ENCODE measurements around the gene RASA3. TPM values are rescaled to one million over a fixed set of nuclear protein-coding genes. Genes with fewer than 3 reads are reported as not detected.

Gene RASA3
- total and polyA plus RNA-seq, 2 donors (not counting 3 experiments of a cell fraction or from before 2014, with no cell fraction given) = 26.5 to 53.8 TPM

GRCh38 chr13:114131583-114132418 lies 622 bp downstream of the RASA3 start:
- dilution Hi-C loops (cut with MboI; ENCODE audit: extremely low pct_ligation_motif_present, low sequenced_read_pairs) (no loop called here), intact Hi-C loops (cut with micrococcal nuclease) (loop anchor here (1.0 to 2.0 kb wide), 4 partner anchors 17 to 180 kb away; no protein-coding TSS in a partner anchor)
- DNase-seq (ENCODE audit: low read depth, low spot score) (no peak), FAIRE-seq (no peak)
- no peaks in the 10 kb centered on the region for H4K20me1 ChIP-seq (replicated peaks; ENCODE audit: control insufficient read depth, extremely low read depth, insufficient read depth, low read length)
- H3K4me2 ChIP-seq (ENCODE audit: insufficient read depth, low read length) = peak overlapping the region; percentile 66
- no peaks in the 10 kb centered on the region for H3K27me3 ChIP-seq (ENCODE audit: control insufficient read depth in 2 of 2, insufficient read depth in 2 of 2, low read length in 2 of 2)
- H3K9me3 ChIP-seq (replicated peaks; ENCODE audit: control insufficient read depth, insufficient read depth, low read length) = no peaks in the 10 kb centered on the region
- no peaks in the 10 kb centered on the region for H3K9me1 ChIP-seq (replicated peaks; ENCODE audit: control insufficient read depth, extremely low read depth, insufficient read depth, low read length)
- peak overlapping the region; percentile 31 to 86 (median 51) for H3K4me3 ChIP-seq (replicated peaks in 1 of 3; ENCODE audit: insufficient read depth in 1 of 3, low read depth in 1 of 3, low read length in 3 of 3)
- H3K4me1 ChIP-seq (ENCODE audit: control insufficient read depth, extremely low read depth, insufficient read depth, low read length) = peaks cover 43% of the 10 kb centered on the region
- H3K9ac ChIP-seq (replicated peaks; ENCODE audit: extremely low read depth, insufficient read depth, low read length) = peak overlapping the region; percentile 84
- TF ChIP-seq, protein P1, sequence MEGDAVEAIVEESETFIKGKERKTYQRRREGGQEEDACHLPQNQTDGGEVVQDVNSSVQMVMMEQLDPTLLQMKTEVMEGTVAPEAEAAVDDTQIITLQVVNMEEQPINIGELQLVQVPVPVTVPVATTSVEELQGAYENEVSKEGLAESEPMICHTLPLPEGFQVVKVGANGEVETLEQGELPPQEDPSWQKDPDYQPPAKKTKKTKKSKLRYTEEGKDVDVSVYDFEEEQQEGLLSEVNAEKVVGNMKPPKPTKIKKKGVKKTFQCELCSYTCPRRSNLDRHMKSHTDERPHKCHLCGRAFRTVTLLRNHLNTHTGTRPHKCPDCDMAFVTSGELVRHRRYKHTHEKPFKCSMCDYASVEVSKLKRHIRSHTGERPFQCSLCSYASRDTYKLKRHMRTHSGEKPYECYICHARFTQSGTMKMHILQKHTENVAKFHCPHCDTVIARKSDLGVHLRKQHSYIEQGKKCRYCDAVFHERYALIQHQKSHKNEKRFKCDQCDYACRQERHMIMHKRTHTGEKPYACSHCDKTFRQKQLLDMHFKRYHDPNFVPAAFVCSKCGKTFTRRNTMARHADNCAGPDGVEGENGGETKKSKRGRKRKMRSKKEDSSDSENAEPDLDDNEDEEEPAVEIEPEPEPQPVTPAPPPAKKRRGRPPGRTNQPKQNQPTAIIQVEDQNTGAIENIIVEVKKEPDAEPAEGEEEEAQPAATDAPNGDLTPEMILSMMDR (IDR thresholded peaks at IDR 0.05; ENCODE audit: extremely low read depth in 1 of 2, insufficient read depth in 1 of 2, low read depth in 1 of 2, low read length in 2 of 2) = no peak
- no peak for TF ChIP-seq POLR2A (IDR thresholded peaks at IDR 0.05; ENCODE audit: low read depth, low read length)
- no peak for TF ChIP-seq JUN (IDR thresholded peaks at IDR 0.05; ENCODE audit: borderline replicate concordance, insufficient read depth, insufficient read length, low read depth)
- TF ChIP-seq FOS (IDR thresholded peaks at IDR 0.05; ENCODE audit: borderline replicate concordance, insufficient read depth, low read length) = no peak
- no peak for TF ChIP-seq EZH2 (IDR thresholded peaks at IDR 0.05; ENCODE audit: borderline replicate concordance, low read depth, low read length, severe bottlenecking)
- peak; percentile 6 for TF ChIP-seq GATA2 (IDR thresholded peaks at IDR 0.05; ENCODE audit: insufficient read depth, insufficient read length, low read depth, low read length)
- CTCF ChIA-PET = interaction anchor here (0.6 to 1.6 kb wide), 3 partner anchors 13 to 66 kb away, joined by 3 to 8 read pairs (median 5); no protein-coding TSS in a partner anchor
- TSS peak; percentile 54 for BruUV-seq (replicated peaks)
- peak overlapping the region; percentile 87 for H3K27ac ChIP-seq (ENCODE audit: insufficient read depth, low read depth, low read length)
- no peak overlapping the region for H2AFZ ChIP-seq (ENCODE audit: low read depth, low read length)
- peaks cover 48% of the 10 kb centered on the region for H3K79me2 ChIP-seq (ENCODE audit: control insufficient read depth, insufficient read depth, low read length)
- POLR2A ChIA-PET = interaction anchor here (1.6 to 2.6 kb wide), 2 partner anchors 13 to 30 kb away, joined by 4 to 10 read pairs; no protein-coding TSS in a partner anchor
- H3K36me3 ChIP-seq (ENCODE audit: control insufficient read depth in 2 of 2, extremely low read depth in 1 of 2, insufficient read depth in 2 of 2, low read length in 2 of 2) = no peaks in the 10 kb centered on the region

Measured in endothelial cell of umbilical vein (primary cell).